OCI-LY7 (cell line): ENCODE data around the gene ULBP3. TPM values are rescaled to one million over a fixed set of nuclear protein-coding genes. Genes with fewer than 3 reads are reported as not detected.

Experiments used
- BruUV-seq: library from RNA; stranded (reverse); fragments of 400-500 nt; replicated peaks from 2 replicates; lab custom pipeline; 2021; lab: Mats Ljungman, UMichigan
- CTCF ChIA-PET: fragments of 300-600 bp; sonication (Branson Sonifier 250); formaldehyde crosslinking; loops from one replicate; lab custom pipeline; 2022; ENCODE audit warnings: antibody characterized with exemption; ENCODE audit not compliant: unreplicated experiment; lab: Charles Lee
- POLR2A ChIA-PET: fragments of 300-600 bp; sonication (Branson Sonifier 250); formaldehyde crosslinking; loops from one replicate; lab custom pipeline; 2022; ENCODE audit warnings: antibody characterized with exemption; lab: Charles Lee
- DNase-seq: peaks from one replicate; pipeline ENCODE4 v3.0.0-alpha.2; 2015; ENCODE audit warnings: low spot score
- H2AFZ ChIP-seq: fragments of 200-600 bp; sonication (generic), shearing (Covaris generic); 2 replicates; pipeline ENCODE4 v1.6.1; 2014; ENCODE audit warnings: mild to moderate bottlenecking, antibody characterized with exemption, low read length, moderate library complexity
- H3K27ac ChIP-seq: fragments of 200-600 bp; sonication (generic); 2 replicates; pipeline ENCODE4 v1.5.1; 2014; ENCODE audit warnings: mixed run types, low read depth, mild to moderate bottlenecking, moderate library complexity, low read length, inconsistent platforms; ENCODE audit not compliant: poor library complexity, severe bottlenecking
- H3K36me3 ChIP-seq: fragments of 200-600 bp; sonication (generic); 2 replicates; pipeline ENCODE4 v1.6.1; 2014; ENCODE audit warnings: mild to moderate bottlenecking, antibody characterized with exemption, low read length, moderate library complexity, mixed read lengths; ENCODE audit not compliant: insufficient read depth
- H3K4me1 ChIP-seq: fragments of 200-600 bp; sonication (generic); 2 replicates; pipeline ENCODE4 v1.5.1; 2014; ENCODE audit warnings: mild to moderate bottlenecking, low read length; ENCODE audit not compliant: insufficient read depth, poor library complexity, severe bottlenecking
- H3K4me2 ChIP-seq: fragments of 200-600 bp; sonication (generic); 2 replicates; pipeline ENCODE4 v1.6.1; 2014; ENCODE audit warnings: mild to moderate bottlenecking, low read length
- H3K4me3 ChIP-seq: fragments of 200-600 bp; sonication (generic); 2 replicates; pipeline ENCODE4 v1.5.1; 2014; ENCODE audit warnings: mild to moderate bottlenecking, low read depth, low read length; ENCODE audit not compliant: poor library complexity, severe bottlenecking
- H3K79me2 ChIP-seq: fragments of 200-600 bp; sonication (generic); 2 replicates; pipeline ENCODE4 v1.6.1; 2016; ENCODE audit warnings: low read depth, mild to moderate bottlenecking, low read length, moderate library complexity, mixed read lengths; ENCODE audit not compliant: insufficient read depth
- H3K9me2 ChIP-seq: fragments of 200-600 bp; sonication (generic); 2 replicates; pipeline ENCODE4 v1.6.1; 2016; ENCODE audit warnings: mild to moderate bottlenecking, low read length, mixed read lengths; ENCODE audit not compliant: insufficient read depth
- H3K9me3 ChIP-seq: fragments of 200-600 bp; sonication (generic); 2 replicates; pipeline ENCODE4 v1.6.1; 2014; ENCODE audit warnings: mild to moderate bottlenecking, mixed run types, low read length, mixed read lengths
- H4K20me1 ChIP-seq: fragments of 200-600 bp; sonication (generic); 2 replicates; pipeline ENCODE4 v1.6.1; 2014; ENCODE audit warnings: mild to moderate bottlenecking, antibody characterized with exemption, low read length, moderate library complexity, mixed read lengths; ENCODE audit not compliant: insufficient read depth
- EZH2phosphoT487 ChIP-seq: fragments of 200-600 bp; sonication (generic); IDR thresholded peaks from 2 replicates; pipeline ENCODE4 v1.6.1; 2018; ENCODE audit warnings: low read depth, borderline replicate concordance, mild to moderate bottlenecking, mixed run types, antibody characterized with exemption, low read length, moderate library complexity, mixed read lengths
- intact Hi-C: fragments of 100-400 bp; cut with micrococcal nuclease; formaldehyde crosslinking; loops from one replicate; pipeline ENCODE4 v1.10.0; 2022; ENCODE audit not compliant: unreplicated experiment
- total RNA-seq, 2 experiments: library from RNA; depleted of rRNA in 1 of 2; stranded (reverse); fragments of >200 nt in 1 of 2; shearing (Covaris generic) in 1 of 2; gene quantifications; 2 replicates each; pipeline ENCODE4 v1.2.3, GENCODE V29; 2014 to 2022
- TF ChIP-seq, protein P1 (sequence below): fragments of 200-600 bp; sonication (generic); conservative IDR thresholded peaks from 2 replicates; pipeline ENCODE4 v1.5.1; 2014; ENCODE audit warnings: mild to moderate bottlenecking, antibody characterized with exemption, low read length, moderate library complexity, mixed read lengths

Gene ULBP3
- total RNA-seq, 2 experiments from 2014 or later: 3.5 to 4.3 TPM

DNA sequence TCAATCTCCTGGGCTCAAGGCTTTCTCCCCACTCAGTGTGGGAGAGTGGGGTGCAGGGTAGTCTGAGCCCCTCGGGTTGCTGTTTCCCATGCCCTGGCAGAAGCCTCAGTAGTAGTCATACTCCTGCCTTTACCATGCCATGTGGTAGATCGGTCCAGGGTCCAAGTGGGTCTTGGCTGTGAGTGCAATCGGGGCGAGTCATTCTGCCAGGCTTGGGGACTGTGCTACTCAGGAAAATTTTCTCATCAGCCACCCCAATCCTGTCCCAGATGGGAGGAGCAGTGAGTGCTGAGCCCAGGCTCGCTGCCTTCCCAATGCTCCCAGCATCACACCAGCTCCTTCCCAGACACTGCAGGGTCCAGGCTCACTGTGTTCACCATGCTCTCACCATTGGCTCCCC is 32.8 kb downstream of the ULBP3 start:
- Histone ChIP-seq H3K4me3 (no peak overlapping the region), H3K27ac (no peak overlapping the region), H3K4me2 (no peak overlapping the region), H2AFZ (no peak overlapping the region), H3K9me3 (no peaks in the 10 kb centered on the region), H3K9me2 (no peaks in the 10 kb centered on the region), H4K20me1 (no peaks in the 10 kb centered on the region; the same call in 1 of the 2 replicates), H3K36me3 (no peaks in the 10 kb centered on the region), H3K4me1 (no peaks in the 10 kb centered on the region), H3K79me2 (no peaks in the 10 kb centered on the region)
- no TSS peak for BruUV-seq
- intact Hi-C loops: no loop called here
- POLR2A ChIA-PET: no interaction called here
- DNase-seq: no peak
- TF ChIP-seq EZH2phosphoT487: no peak
- TF ChIP-seq, protein P1, sequence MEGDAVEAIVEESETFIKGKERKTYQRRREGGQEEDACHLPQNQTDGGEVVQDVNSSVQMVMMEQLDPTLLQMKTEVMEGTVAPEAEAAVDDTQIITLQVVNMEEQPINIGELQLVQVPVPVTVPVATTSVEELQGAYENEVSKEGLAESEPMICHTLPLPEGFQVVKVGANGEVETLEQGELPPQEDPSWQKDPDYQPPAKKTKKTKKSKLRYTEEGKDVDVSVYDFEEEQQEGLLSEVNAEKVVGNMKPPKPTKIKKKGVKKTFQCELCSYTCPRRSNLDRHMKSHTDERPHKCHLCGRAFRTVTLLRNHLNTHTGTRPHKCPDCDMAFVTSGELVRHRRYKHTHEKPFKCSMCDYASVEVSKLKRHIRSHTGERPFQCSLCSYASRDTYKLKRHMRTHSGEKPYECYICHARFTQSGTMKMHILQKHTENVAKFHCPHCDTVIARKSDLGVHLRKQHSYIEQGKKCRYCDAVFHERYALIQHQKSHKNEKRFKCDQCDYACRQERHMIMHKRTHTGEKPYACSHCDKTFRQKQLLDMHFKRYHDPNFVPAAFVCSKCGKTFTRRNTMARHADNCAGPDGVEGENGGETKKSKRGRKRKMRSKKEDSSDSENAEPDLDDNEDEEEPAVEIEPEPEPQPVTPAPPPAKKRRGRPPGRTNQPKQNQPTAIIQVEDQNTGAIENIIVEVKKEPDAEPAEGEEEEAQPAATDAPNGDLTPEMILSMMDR: no peak
- CTCF ChIA-PET: no interaction called here

DNA sequence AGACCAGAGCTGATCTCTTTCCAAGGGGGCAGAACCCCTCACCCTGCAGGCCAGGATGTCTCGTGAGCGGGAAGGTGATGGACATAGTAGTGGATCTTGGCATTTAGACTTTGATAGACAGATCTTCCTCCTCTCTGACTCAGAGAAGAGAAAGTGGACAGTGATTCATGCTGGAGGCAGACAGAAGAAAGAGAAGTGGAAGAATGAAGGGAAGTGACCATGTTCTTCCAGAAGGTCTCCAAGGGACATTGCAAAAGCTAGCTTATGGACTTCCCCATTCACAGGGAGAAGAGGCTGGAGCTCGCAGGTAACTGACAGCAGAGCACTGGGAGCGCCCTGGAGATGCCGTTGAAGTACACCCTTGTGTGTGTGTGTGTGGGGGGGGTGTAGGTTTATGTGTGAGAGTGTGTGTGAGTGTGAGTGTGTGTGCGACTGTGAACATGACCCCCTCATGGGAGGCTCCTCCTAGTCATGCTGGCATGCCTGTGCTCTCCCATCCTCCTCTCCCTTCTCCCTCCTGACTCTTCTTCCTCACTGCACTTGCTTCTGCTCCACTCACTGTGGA is 35.6 kb downstream of the ULBP3 start:
- TF ChIP-seq, protein P1: no peak
- no peak for TF ChIP-seq EZH2phosphoT487

DNA sequence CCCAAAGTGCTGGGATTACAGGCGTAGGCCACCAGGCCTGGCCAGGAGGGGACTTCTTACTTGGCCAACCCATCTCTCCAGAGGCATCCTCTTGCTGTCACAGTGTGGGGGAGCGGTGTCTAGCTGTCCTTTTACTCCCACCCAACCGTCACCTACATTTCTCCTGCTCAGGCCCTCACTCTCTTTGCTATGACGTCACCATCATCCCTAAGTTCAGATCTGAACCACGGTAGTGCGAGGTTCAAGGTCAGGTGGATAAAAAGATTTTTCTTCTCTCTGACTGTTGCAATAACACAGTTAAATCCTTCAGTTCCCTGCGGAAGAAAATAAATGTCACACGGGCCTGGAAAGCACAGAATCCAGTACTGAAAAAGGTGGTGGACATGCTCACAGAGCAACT is 36.3 kb downstream of the ULBP3 start:
- Histone ChIP-seq H3K27ac (no peak overlapping the region), H3K4me3 (no peak overlapping the region), H3K79me2 (no peaks in the 10 kb centered on the region), H3K4me1 (peaks cover 12% of the 10 kb centered on the region), H4K20me1 (no peaks in the 10 kb centered on the region; the same call in 1 of the 2 replicates), H3K36me3 (no peaks in the 10 kb centered on the region), H2AFZ (no peak overlapping the region), H3K9me2 (no peaks in the 10 kb centered on the region), H3K4me2 (no peak overlapping the region), H3K9me3 (no peaks in the 10 kb centered on the region)
- BruUV-seq: no TSS peak
- intact Hi-C loops: no loop called here
- ChIA-PET POLR2A (interaction anchor here (0.7 kb wide), 2 partner anchors 74 to 529 kb away, joined by 3 to 6 read pairs; no protein-coding TSS in a partner anchor), CTCF (no interaction called here)
- TF ChIP-seq, protein P1: no peak
- TF ChIP-seq EZH2phosphoT487: no peak
- DNase-seq: no peak

More for the DNA sequence above, 35.6 kb downstream of the ULBP3 start:
- peaks cover 12% of the 10 kb centered on the region for H3K4me1 ChIP-seq
- H3K79me2 ChIP-seq: no peaks in the 10 kb centered on the region
- no peak overlapping the region for H2AFZ ChIP-seq
- intact Hi-C loops: no loop called here
- BruUV-seq: no TSS peak
- H3K9me3 ChIP-seq: no peaks in the 10 kb centered on the region
- no peak overlapping the region for H3K4me3 ChIP-seq
- no peaks in the 10 kb centered on the region for H3K36me3 ChIP-seq
- POLR2A ChIA-PET: interaction anchor here (0.6 to 0.7 kb wide), 3 partner anchors 75 to 761 kb away, joined by 3 read pairs; no protein-coding TSS in a partner anchor
- H4K20me1 ChIP-seq: no peaks in the 10 kb centered on the region; the same call in 1 of the 2 replicates
- CTCF ChIA-PET: no interaction called here
- H3K27ac ChIP-seq: no peak overlapping the region
- DNase-seq: no peak
- no peaks in the 10 kb centered on the region for H3K9me2 ChIP-seq
- H3K4me2 ChIP-seq: no peak overlapping the region
